ENCODE data around the gene LRRC49.

DNA sequence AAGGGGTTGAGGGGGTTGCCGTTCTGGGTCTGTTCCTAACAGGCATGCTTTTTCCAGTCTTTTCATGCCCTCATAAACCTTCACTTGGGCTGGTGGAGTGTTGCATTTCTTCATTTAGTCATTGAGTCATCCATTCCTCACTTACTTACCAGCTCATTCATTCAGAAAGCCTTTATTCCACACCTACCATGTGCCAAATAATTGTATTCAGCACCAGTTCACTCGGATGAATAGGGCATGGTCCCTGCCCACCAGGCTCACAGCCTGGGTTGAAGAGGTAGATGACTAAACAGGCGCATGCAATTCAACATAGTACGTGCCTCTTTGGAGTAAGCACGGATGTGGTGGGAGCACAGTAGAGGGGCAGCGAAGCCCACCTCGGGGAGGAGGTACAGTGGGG lies 187.5 kb downstream of the LRRC49 start:
- no peak for TF ChIP-seq CTCF (IDR thresholded peaks at IDR 0.05; ENCODE audit: low read length)
- no peak for TF ChIP-seq EZH2 (IDR thresholded peaks at IDR 0.05; ENCODE audit: borderline replicate concordance, low read length)

Measured in OCI-LY1 (cell line).